ENCODE measurements around the gene PRDM16.

The PRDM16 gene

DNA sequence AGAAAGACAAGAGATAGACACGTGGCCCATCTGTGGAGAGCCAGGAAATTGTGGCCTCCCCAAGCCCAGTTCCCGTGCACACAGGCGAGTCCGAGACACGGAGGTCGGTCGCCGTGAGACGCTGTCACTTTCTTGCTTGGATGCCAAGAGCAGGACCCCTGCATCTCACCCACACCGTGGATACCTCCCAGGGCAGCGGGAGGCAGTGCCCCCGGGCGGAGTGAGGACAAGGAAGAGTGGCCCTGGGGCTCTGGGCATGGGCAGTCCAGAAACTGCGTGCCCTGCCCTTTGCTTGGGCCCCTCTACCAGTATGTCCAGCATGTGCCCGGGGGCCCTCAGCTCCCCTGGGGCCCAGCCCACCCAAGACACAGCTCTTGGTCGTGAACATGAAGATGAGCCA lies 360.8 kb downstream of the PRDM16 start:
- FAIRE-seq, result no peak

DNA sequence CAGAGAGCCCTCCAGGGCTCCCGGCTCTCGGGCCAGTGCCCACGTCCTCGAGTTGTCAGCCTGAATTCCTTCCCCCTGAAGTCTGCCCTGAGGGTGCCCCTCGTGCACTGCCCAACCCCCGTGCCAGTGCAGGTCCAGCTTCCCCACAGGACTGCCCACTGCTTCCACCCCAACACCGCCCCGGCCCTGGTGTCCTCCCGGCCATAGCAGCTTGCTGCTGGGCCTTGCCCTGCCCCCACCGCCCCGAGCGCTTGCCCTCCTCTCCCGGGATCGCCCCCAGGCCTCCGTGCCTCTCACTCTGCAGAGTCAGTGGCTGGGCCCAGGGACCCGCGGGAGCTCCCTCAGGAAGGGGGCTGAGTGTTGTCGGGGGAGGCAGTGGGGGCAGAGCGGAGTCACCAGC lies 361.4 kb downstream of the PRDM16 start:
- no peak for FAIRE-seq

GRCh38 chr1:3430820-3431219 lies 361.8 kb downstream of the PRDM16 start:
- no peak for FAIRE-seq

DNA sequence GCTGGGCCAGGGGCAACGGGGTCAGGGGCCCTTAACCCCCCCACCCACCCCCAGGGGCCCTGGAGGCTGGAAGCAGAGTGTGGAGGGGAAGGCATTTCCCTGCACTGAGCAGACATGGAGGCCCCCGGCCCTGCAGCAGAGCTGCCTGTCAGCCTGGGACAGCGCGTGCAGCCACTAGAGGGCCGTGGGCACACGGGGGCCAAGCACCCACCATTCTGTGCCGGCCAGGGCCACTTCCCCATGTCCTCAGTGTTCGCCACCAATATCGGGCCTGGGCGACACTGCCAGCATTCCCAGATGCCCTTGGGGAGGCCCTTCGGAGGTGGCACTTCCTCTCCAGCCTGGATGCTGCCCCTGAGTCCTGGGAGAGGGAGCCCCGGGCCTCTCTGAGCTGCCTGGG lies 362.3 kb downstream of the PRDM16 start:
- FAIRE-seq, result no peak

- FAIRE-seq, result no peak
Observed at GRCh38 chr1:3431686-3432085, 362.7 kb downstream of the PRDM16 start.

DNA sequence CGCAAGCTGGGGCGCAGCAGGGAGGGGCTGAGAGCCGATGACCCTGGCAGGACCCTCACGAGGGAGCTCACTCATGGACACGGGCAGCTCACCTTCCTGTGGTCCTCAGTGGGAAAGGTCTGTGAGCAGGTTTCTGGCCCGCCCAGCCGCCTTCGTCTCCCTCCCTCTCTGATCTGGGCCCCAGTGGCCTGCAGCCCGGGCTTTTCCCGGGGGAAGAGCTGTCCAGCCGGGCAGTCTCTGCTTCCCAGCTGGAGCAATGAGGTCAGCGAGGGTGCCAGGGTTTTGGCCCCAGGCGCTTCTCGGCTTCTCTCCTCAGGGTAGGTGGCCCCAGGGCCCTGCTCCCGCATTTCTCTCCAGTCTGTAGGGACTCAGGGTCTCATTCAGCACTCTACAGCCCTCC lies 363.3 kb downstream of the PRDM16 start:
- no peak for FAIRE-seq

- no peak for FAIRE-seq
Observed at GRCh38 chr1:3433076-3433475, 364.1 kb downstream of the PRDM16 start.

- no peak for FAIRE-seq
Observed at GRCh38 chr1:3433596-3434320, 364.8 kb downstream of the PRDM16 start.

GRCh38 chr1:3434406-3435110 lies 365.6 kb downstream of the PRDM16 start:
- no peak for FAIRE-seq

DNA sequence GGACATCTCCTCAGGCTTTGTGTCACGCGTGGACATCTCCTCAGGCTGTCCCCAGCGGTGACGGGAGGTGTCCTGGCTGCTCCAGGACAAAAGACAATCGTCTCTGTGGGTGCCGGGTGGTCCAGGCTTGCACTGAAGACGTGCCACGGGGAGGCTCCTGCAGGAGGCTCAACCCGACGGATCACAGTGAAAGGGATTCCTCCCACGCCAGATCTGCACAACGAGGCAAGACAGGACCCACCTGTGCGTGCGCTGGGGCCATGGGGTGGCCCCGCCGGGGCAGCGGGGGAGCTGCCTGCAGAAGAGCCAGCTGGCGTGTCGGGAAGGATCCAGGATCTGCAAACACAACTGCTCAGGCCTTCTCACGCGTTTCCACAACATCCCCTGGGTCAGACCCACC lies 366.7 kb downstream of the PRDM16 start:
- FAIRE-seq, result no peak

DNA sequence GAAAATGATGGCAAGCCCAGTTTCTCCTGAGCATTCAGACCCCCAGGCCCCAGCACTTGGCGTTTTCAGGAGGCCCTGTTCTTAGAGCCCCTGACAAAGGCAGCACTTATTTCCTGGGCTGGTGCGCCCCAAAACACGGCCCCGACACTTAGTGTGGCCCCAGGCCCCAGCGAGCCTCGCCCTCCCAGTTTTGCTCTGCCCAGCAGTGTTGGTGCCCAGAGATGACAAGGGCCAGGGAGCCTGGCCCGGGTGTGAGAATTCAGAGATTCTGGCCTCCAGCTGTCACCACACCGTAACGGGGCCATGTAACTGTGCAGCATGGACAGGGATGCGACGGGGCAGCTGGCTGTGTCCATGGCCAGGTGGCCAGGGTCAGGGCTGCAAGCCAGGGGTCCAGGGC lies 367.4 kb downstream of the PRDM16 start:
- FAIRE-seq, result no peak

GRCh38 chr1:3436901-3437300 lies 367.9 kb downstream of the PRDM16 start:
- FAIRE-seq, result no peak

DNA sequence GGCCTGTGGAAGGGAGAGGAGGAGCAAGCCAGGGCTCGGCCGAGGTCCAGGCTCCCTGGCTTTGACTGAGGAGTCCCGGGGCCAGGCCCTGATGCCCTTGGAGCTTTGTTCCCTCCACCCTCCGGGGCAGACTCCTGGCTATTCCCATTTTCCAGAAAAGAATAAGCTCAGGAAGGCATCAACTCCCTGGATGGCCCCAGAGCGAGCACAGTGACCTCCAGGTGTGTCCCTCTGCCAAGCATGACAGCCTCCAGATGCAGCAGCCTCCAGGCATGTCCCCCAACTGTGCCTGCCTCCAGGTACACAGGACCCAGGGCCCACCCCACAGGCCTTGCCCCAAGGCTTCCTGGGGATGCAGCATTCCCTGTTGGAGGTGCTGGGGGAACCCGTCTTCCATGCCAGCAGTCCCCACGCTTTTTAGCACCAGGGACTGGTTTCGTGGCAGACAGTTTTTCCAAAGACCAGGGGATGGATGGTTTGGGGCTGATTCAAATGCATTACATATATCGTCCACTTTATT lies 369.7 kb downstream of the PRDM16 start:
- no peak for FAIRE-seq

DNA sequence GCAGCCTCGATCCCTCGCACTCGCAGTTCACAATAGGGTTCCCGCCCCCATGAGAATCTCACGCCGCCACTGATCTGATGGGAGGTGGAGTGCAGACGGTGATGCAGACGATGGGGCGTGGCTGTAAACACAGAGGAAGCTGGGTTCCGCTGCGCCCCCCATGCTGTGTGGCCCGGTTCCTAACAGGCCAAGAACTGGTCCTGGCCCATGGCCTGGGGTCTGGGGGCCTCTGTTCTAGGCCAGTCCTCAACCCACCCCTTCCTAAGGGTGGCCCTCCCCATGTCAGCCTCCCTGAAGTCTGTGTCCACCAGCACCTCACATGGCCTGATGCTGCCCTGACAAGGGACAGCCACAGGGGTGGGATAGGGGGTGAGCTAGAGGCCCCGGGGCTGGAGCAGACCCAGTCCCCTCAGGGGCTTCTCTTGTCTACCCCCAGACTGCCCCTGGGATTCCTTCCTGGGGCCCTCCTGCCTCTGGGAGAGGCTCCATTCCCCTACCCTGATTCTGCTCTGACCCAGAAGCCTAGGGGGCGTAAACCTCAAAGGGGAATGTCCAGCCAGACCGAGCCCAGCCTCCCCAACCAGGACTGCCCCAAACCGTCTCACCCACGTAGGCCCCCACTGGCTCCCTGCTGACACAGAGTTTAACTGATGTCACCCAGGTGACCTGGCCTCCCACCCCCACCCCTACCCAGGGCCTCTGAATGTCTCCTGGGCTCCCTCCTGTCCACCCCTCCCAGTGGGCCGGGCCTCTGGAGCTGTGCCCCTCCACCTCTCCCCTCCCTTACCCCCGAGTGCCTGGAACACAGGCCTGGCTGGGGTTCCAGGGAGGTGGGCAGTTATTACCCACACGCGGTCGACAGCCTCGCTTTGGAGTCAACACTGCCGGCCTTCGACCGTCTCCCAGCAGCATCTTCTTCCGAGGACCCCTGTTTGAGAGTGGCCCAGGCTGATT lies 370.6 kb downstream of the PRDM16 start:
- FAIRE-seq, result no peak

- no peak for FAIRE-seq
Observed at GRCh38 chr1:3440300-3440681, 371.3 kb downstream of the PRDM16 start.

DNA sequence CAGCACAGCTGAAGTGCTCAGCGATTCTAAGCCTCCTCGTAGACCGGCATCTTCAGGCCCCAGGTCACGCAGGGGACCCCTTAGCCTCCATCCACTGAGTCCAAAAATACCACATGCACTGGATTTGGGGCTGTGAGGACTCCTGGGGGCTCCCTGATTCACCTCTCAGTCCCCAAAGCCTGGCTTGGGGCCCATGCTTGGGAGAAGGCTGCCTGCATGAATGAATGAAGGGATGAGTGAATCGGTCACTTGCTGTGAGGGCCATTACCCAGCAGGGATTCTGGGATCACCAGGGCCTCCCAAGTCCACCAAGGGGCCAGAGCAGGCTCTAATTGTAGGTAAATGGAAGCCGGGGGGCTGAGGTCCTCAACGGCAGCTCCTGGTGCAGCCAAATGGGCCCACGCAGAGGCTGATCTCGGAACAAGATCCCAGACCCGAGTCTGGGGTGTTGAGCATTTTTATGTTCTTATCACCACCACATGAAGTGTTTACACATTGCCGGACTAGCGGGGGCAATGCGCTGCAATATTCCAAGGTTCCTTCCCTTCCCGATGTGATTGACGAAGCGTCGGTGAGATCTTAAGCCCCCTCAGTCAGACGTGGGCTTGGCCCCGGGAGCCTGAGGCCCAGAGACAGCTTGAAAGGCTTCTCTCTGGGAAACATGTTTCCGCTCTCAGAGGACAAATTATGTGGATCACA lies 371.9 kb downstream of the PRDM16 start:
- no peak for FAIRE-seq

DNA sequence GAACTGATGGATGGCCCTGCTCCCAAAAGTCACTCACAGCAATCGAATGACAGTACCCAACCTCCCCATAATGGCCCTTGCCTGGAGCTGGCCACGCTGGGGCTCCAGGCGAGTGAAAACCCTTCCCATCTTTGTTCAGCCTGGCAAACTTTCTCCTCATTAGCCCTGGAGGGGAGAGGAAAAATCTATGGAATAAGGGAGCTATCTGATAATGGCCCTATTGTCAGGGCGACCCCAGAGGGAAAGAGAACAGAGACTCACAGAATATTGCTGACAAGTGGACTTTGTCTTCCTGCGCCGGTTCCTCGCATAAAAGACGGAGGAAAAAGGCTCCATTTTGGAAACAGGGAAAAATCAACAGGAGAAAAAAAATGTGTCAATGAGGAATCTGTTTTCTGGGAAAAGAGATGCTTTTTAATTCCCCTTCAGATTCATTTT lies 372.4 kb downstream of the PRDM16 start:
- FAIRE-seq, result no peak

DNA sequence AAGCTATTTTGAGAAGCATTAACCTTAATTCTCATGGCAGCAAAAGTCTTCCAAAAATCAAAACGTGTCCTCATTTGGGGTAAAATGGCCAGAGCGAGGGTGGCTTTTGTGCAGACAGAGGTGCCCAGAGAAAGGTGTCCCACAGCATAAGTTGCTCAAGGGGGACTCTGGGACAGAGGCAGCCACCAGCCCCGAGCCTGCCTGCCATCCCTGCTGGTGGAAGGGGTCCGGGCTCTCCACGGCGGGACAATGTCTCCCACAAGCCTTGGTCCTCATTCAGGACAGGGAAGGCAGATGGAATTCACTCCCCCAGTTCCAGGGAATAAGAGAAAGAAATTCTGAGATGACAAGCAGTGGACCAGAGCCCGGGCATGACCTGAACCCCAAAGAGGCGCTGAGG lies 372.9 kb downstream of the PRDM16 start:
- no peak for FAIRE-seq

DNA sequence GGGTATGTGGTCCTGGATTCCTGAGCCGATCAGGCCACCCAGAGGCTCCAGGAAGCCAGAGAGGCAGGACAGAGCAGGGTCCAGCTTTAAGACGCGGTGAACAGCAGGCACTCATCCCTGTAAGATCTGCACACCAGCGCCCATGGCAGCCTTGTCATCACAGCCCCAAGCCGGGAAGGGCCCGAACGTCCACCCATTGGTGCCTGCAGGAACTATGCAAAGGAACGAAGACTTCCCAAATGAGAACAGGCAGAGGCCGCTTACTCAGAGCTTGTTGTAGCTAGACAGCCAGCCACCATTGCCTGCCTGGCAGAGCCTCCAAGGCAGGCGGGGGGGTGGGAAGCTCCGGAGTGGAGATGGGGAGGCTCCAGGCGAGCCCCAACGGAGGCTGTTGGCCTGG lies 373.3 kb downstream of the PRDM16 start:
- FAIRE-seq, result no peak

DNA sequence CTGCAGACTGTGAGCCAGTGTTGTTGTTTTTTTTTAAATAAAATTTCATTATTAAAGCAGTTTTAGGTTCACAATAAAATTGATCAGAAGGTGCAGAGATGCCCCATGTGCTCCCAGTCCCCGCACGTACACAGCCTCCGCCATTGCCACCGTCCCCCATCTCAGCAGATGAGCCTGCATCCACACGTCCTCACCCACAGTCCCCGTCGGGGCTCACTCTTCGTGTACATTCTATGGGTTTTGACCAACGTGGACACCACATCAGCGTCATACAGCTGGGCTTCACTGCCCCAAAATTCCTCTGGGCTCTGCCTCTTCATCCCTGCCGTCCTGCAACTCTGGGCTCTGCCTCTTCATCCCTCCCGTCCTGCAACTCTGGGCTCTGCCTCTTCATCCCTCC lies 373.9 kb downstream of the PRDM16 start:
- no peak for FAIRE-seq

DNA sequence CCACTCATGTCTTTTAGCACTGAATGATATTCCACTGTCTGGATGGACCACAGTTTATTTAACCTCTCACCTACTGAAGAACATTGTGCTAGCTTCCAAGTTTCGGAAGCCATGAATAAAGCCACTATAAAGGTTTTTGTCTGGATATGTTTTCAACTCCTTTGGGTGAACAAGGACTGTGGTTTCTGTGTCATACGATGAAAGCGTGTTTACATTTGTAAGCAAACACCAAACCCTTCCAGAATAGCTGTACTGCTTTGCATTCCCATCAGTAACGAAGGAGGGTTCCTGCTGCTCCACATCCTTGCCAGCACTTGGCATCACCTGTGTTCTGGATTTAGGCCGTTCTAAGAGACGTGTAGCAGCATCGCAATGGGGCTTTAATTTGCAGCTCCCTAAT lies 374.8 kb downstream of the PRDM16 start:
- no peak for FAIRE-seq

DNA sequence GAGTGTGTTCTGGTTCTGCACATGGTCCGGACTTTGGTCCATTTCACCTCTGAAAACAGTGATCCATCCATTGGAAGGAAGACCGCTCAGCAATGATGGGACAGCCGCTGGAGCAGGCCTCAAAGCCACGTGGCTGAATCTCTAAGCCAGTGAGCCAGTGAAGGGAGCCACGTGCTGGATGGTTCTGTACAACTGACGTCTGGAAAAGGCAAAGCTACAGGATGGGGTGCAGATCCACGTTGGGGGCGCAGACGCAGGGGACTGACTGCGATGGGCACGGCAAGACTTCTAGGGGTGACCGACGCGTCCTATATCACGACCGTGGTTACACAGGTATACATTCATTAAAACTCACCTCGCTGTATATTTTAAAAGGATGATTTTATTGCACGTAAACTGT lies 375.3 kb downstream of the PRDM16 start:
- no peak for FAIRE-seq

GRCh38 chr1:3444736-3445135 lies 375.7 kb downstream of the PRDM16 start:
- FAIRE-seq, result no peak

Data from TTC549 (cell line).